A673 (cell line): Measurements from ENCODE around the gene ADCY10. TPM values are rescaled to one million over a fixed set of nuclear protein-coding genes. Genes with fewer than 3 reads are reported as not detected.

ENCODE experiments used
- BruUV-seq: library from RNA; stranded (reverse); fragments of 400-500 nt; replicated peaks from 2 replicates; lab custom pipeline; 2021; lab: Mats Ljungman, UMichigan
- CTCF ChIA-PET: fragments of 300-600 bp; sonication (Branson Sonifier 250); formaldehyde crosslinking; loops from one replicate; lab custom pipeline; 2022; ENCODE audit warnings: antibody characterized with exemption; lab: Charles Lee
- POLR2A ChIA-PET: fragments of 300-600 bp; sonication (Branson Sonifier 250); formaldehyde crosslinking; loops from one replicate; lab custom pipeline; 2022; ENCODE audit warnings: antibody characterized with exemption; ENCODE audit not compliant: low non-redundant PET; lab: Charles Lee
- DNase-seq: peaks from one replicate; pipeline ENCODE4 v3.0.0-alpha.2; 2015; ENCODE audit warnings: low spot score
- H3K27ac ChIP-seq: fragments of 200-600 bp; sonication (generic); 2 replicates; pipeline ENCODE4 v1.5.1; 2016; ENCODE audit warnings: mixed run types, low read depth, mild to moderate bottlenecking, mixed read lengths, antibody characterized with exemption, low read length; ENCODE audit not compliant: poor library complexity, severe bottlenecking
- H3K27me3 ChIP-seq: fragments of 200-600 bp; sonication (generic); replicated peaks from 2 replicates; pipeline ENCODE4 v1.6.1; 2017; ENCODE audit warnings: mixed run types, low read depth, mild to moderate bottlenecking, mixed read lengths, antibody characterized with exemption, low read length; ENCODE audit not compliant: insufficient read depth, poor library complexity
- H3K36me3 ChIP-seq: fragments of 200-600 bp; sonication (generic); 2 replicates; pipeline ENCODE4 v1.6.1; 2016; ENCODE audit warnings: mixed run types, mild to moderate bottlenecking, mixed read lengths, antibody characterized with exemption, low read length; ENCODE audit not compliant: insufficient read depth, poor library complexity, severe bottlenecking
- H3K4me1 ChIP-seq: fragments of 200-600 bp; sonication (generic); 2 replicates; pipeline ENCODE4 v1.6.1; 2017; ENCODE audit warnings: mixed run types, mild to moderate bottlenecking, mixed read lengths, antibody characterized with exemption, low read length; ENCODE audit not compliant: insufficient read depth, poor library complexity, severe bottlenecking
- H3K4me3 ChIP-seq: fragments of 200-600 bp; sonication (generic); 2 replicates; pipeline ENCODE4 v1.5.1; 2016; ENCODE audit warnings: low read depth, mixed run types, mild to moderate bottlenecking, mixed read lengths, low read length; ENCODE audit not compliant: poor library complexity, severe bottlenecking
- H3K9me3 ChIP-seq: fragments of 200-600 bp; sonication (generic); 2 replicates; pipeline ENCODE4 v1.6.1; 2016; ENCODE audit warnings: mixed run types, low read depth, mild to moderate bottlenecking, mixed read lengths, antibody characterized with exemption, low read length; ENCODE audit not compliant: poor library complexity, severe bottlenecking
- CTCF ChIP-seq: fragments of 300-800, 200-600 bp; sonication (generic); conservative IDR thresholded peaks from 2 replicates; pipeline ENCODE4 v1.5.1; 2017; ENCODE audit warnings: low read depth, mild to moderate bottlenecking, antibody characterized with exemption, low read length, moderate library complexity, mixed read lengths
- EZH2 ChIP-seq: fragments of 200-600 bp; sonication (generic); IDR thresholded peaks from 2 replicates; pipeline ENCODE4 v1.6.1; 2017; ENCODE audit warnings: borderline replicate concordance, low read depth, mild to moderate bottlenecking, mixed read lengths, antibody characterized with exemption, low read length; ENCODE audit not compliant: poor library complexity, severe bottlenecking
- intact Hi-C: fragments of 100-400 bp; cut with micrococcal nuclease; formaldehyde crosslinking; loops from one replicate; pipeline ENCODE4 v1.10.0; 2022; ENCODE audit not compliant: unreplicated experiment
- total RNA-seq: library from RNA; stranded (reverse); gene quantifications from 2 replicates; pipeline ENCODE4 v1.2.3, GENCODE V29; 2021

The ADCY10 gene
- total RNA-seq, 1 experiment from 2014 or later: 0.19 TPM

DNA sequence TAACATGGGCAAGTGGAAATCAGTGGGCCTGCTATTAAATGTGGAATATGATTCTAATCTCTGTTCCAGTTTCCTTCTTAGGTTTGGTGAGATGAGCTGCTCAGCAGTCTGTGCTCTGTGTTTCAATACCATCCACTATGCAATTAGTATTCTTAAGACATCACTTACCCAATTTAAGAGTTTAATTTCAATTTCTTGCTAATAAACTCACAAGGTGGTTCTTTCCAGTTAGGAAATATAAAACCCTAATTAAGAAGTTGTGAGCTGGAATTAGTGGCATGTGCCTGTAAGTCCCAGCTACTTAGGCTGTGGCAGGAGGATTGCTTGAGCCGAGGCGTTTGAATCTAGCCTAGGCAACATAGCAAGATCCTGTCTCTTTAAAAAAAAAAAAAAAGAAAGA lies 140.4 kb downstream of the ADCY10 start:
- TF ChIP-seq CTCF (no peak), EZH2 (no peak)
- H3K36me3 ChIP-seq: peaks cover 28% of the 10 kb centered on the region
- BruUV-seq: no TSS peak
- no peak overlapping the region for H3K27ac ChIP-seq
- no peak overlapping the region for H3K4me3 ChIP-seq
- POLR2A ChIA-PET: no interaction called here
- no peaks in the 10 kb centered on the region for H3K9me3 ChIP-seq
- H3K4me1 ChIP-seq: no peaks in the 10 kb centered on the region
- intact Hi-C loops: no loop called here
- CTCF ChIA-PET: no interaction called here
- DNase-seq: no peak
- H3K27me3 ChIP-seq: no peaks in the 10 kb centered on the region

DNA sequence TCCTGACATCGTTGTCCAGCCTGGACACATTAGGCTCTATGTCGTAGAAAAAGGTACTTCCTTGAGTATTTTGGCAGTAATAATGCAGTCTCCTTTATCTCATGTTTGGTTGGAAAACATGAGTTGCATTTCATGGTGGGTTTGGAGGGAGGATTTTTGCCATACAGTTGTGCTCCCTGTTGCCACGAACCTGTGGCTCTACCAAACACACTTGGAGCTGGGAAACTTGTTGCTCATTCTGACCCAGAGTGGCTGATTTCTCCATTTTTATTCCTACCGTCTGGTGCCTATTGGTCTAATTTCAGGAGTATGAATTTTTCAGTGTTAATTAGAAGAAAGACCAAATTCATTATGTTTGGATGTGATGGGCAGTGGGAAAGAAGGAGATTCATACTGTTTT lies 141.5 kb downstream of the ADCY10 start:
- Histone ChIP-seq H3K4me3 (no peak overlapping the region), H3K9me3 (no peaks in the 10 kb centered on the region), H3K4me1 (no peaks in the 10 kb centered on the region), H3K27ac (no peak overlapping the region), H3K36me3 (peaks cover 31% of the 10 kb centered on the region), H3K27me3 (no peaks in the 10 kb centered on the region)
- no peak for TF ChIP-seq CTCF
- TF ChIP-seq EZH2: no peak
- ChIA-PET CTCF (no interaction called here), POLR2A (no interaction called here)
- BruUV-seq: no TSS peak
- intact Hi-C loops: no loop called here
- no peak for DNase-seq

DNA sequence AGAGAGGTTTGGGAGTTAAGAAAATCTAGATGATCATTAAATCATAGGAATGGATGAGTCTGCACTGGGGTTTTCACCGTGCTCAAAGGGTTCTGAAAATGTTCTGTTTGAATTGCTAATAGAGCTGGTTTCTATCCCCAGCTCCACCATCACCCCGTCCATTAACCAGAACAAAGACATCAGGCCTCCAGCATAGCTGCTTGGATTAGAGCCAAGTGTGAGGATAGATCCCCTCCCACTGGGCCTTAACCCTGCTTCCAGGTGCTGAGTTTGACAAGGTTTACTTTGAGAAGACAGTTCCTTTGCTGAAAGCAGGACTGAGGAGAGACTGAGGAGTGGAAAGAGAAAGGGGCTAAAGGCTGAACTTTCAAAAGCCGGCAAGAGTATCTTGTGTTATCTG lies 143.8 kb downstream of the ADCY10 start:
- H3K4me3 ChIP-seq: no peak overlapping the region
- TF ChIP-seq EZH2: no peak
- TF ChIP-seq CTCF: no peak
- no peaks in the 10 kb centered on the region for H3K4me1 ChIP-seq
- H3K27me3 ChIP-seq: no peaks in the 10 kb centered on the region
- ChIA-PET POLR2A (no interaction called here), CTCF (no interaction called here)
- no peaks in the 10 kb centered on the region for H3K9me3 ChIP-seq
- peaks cover 14% of the 10 kb centered on the region for H3K36me3 ChIP-seq
- no TSS peak for BruUV-seq
- H3K27ac ChIP-seq: no peak overlapping the region
- intact Hi-C loops: no loop called here
- DNase-seq: peak; percentile 6
